ENCODE data around the gene ZNF732.

- TF ChIP-seq, protein P1, sequence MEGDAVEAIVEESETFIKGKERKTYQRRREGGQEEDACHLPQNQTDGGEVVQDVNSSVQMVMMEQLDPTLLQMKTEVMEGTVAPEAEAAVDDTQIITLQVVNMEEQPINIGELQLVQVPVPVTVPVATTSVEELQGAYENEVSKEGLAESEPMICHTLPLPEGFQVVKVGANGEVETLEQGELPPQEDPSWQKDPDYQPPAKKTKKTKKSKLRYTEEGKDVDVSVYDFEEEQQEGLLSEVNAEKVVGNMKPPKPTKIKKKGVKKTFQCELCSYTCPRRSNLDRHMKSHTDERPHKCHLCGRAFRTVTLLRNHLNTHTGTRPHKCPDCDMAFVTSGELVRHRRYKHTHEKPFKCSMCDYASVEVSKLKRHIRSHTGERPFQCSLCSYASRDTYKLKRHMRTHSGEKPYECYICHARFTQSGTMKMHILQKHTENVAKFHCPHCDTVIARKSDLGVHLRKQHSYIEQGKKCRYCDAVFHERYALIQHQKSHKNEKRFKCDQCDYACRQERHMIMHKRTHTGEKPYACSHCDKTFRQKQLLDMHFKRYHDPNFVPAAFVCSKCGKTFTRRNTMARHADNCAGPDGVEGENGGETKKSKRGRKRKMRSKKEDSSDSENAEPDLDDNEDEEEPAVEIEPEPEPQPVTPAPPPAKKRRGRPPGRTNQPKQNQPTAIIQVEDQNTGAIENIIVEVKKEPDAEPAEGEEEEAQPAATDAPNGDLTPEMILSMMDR (IDR thresholded peaks at IDR 0.05), result no peak
- no peak for TF ChIP-seq POLR2A (IDR thresholded peaks at IDR 0.05)
Observed at GRCh38 chr4:243426-243825, 61.8 kb downstream of the ZNF732 start.

Measured in esophagus squamous epithelium (tissue), 4 donors.